Brain microvascular endothelial cell (primary cell): ENCODE results near the gene BEGAIN.

ENCODE experiments used
- DNase-seq: peaks from one replicate; pipeline ENCODE4 v3.0.0-alpha.2; 2020
- H3K27ac ChIP-seq: fragments of 250-450 bp; sonication (Bioruptor Pico); 2 replicates; pipeline ENCODE4 v1.5.1; 2020; ENCODE audit warnings: mild to moderate bottlenecking, moderate library complexity
- H3K27me3 ChIP-seq: fragments of 250-450 bp; sonication (Bioruptor Pico); replicated peaks from 2 replicates; pipeline ENCODE4 v1.5.1; 2020; ENCODE audit warnings: mild to moderate bottlenecking
- H3K36me3 ChIP-seq: fragments of 250-450 bp; sonication (Bioruptor Pico); replicated peaks from 2 replicates; pipeline ENCODE4 v1.5.1; 2020; ENCODE audit warnings: mild to moderate bottlenecking
- H3K4me3 ChIP-seq: 2 replicates; pipeline ENCODE4 v1.5.1; 2011; ENCODE audit warnings: low read depth, mild to moderate bottlenecking, control low read depth, low read length, moderate library complexity
- in situ Hi-C: cut with HindIII; loops from 2 replicates; pipeline ENCODE4 v1.10.0; 2017; ENCODE audit warnings: low sequenced_read_pairs, low pct_ligation_motif_present
- TF ChIP-seq, protein P1 (sequence below): IDR thresholded peaks from 2 replicates; pipeline ENCODE4 v1.5.1; 2011; ENCODE audit warnings: low read depth, mild to moderate bottlenecking, moderate library complexity, low read length, control low read depth, inconsistent platforms; ENCODE audit errors: missing control alignments

Gene BEGAIN

DNA sequence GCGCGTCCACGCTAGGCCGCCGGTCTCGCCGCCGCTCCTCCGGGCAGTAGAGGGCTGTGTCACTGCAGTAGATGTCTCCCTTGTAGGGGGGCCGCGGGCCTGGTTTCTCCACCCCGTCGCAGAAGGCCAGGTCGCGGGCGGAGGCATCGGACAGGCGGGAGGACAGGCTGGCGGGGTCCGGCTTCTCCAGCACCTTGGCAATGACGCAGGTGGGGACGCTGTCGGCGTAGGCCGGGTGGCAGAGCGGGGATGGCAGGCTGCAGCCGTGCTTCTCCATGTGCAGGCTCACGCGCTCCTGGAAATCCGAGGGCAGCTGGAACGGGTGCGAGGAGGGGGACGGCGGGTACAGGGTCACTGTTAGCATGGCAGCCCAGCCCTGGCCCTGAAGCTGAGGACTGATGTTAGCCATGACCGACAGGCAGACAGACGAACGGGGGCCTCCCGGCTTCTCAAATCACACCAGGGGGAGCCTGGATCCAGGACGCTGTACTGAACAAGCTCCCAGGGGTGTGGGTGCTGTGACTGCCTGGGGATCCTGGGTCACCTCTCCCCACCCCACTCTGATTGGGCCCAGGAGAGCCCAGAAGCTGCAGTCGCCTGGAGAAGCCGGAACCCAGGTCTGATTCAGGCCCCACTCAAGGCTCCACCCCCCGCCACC is 48.1 kb downstream of the BEGAIN start:
- Histone ChIP-seq H3K27me3 (no peaks in the 10 kb centered on the region), H3K36me3 (no peaks in the 10 kb centered on the region), H3K27ac (no peak overlapping the region), H3K4me3 (no peak overlapping the region)
- TF ChIP-seq, protein P1, sequence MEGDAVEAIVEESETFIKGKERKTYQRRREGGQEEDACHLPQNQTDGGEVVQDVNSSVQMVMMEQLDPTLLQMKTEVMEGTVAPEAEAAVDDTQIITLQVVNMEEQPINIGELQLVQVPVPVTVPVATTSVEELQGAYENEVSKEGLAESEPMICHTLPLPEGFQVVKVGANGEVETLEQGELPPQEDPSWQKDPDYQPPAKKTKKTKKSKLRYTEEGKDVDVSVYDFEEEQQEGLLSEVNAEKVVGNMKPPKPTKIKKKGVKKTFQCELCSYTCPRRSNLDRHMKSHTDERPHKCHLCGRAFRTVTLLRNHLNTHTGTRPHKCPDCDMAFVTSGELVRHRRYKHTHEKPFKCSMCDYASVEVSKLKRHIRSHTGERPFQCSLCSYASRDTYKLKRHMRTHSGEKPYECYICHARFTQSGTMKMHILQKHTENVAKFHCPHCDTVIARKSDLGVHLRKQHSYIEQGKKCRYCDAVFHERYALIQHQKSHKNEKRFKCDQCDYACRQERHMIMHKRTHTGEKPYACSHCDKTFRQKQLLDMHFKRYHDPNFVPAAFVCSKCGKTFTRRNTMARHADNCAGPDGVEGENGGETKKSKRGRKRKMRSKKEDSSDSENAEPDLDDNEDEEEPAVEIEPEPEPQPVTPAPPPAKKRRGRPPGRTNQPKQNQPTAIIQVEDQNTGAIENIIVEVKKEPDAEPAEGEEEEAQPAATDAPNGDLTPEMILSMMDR = no peak
- in situ Hi-C loops = no loop called here
- no peak for DNase-seq

DNA sequence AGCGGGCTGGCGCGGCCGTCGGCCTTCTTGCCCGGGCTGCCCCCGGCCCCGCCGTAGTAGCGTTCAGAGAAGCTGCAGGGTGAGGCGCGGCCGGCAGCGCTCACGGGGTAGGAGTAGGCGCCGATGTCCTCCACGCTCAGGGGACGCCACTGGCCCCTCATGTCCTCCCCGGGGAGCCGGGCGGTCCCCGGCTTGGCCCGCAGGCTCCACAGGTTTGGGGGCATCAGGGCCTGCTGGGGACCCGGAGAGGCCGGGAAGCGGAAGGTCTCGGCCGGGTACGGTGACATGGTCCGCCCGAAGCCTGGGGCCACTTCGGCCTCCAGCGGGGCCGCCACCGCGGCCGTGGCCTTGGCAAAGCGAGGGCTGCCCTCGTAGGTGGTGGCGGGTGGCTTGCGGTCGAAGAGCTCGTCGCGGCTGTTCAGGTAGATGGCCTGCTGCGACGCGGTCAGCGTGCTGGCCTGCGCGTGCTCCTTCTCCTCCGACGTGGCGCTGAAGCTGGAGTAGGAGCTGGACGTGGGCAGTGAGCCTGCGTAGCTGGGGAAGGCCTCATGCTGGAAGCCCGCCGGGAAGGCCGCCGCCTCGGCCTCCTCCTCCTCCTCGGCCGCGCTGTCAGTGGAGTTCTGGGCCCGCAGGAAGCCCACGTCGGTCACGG is 48.7 kb downstream of the BEGAIN start:
- TF ChIP-seq, protein P1 = no peak
- DNase-seq = no peak
- in situ Hi-C loops = no loop called here
- H3K27ac ChIP-seq = no peak overlapping the region
- H3K27me3 ChIP-seq = no peaks in the 10 kb centered on the region
- H3K36me3 ChIP-seq = no peaks in the 10 kb centered on the region
- H3K4me3 ChIP-seq = no peak overlapping the region

DNA sequence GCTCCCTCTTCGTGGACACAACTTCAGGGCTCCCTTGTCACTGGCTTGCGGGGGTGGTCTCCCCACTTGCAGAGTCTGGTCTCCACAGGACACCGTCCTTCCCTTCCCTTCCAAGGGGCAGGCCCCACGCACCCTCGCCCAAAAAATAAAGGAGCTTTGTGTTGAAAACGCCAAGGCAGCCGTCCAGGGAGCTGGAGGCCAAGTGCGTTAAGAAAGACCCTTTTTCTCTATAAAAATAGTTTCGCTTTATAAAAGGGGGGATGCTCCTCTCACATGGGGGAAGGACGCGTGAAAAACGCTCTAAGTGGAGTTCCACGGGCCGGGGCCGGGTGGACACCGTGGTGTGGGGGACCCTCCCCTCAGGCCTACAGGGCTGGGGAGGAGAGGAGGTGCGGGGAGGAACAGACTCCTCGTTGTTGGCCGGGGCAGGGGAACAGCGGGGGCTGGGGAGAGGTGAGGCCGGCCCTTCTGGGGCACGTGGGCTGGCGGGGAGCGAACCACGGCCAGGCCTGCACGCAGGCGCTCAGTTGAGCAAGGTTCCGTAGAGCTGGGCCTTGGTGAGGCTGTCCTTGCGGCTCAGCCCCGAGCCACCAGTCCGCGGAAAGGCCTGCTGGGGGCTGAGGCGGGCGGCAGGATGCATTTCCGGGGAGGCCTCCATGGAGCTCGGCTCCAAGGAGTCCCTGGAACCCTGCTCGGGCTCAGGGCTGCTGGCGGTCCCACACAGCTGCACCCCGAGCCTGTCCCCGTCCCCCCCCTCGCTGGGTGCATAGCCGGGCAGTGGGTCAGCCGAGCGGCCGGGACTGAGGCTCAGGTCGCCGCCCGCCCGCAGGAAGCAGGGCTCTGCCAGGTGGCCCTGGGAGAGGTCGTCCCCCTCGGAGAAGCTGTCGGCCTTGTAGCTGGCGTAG is 49.5 kb downstream of the BEGAIN start:
- H3K36me3 ChIP-seq = no peaks in the 10 kb centered on the region
- peak overlapping the region; percentile 40 for H3K4me3 ChIP-seq
- no peaks in the 10 kb centered on the region for H3K27me3 ChIP-seq
- TF ChIP-seq, protein P1 = no peak
- in situ Hi-C loops = no loop called here
- no peak for DNase-seq
- H3K27ac ChIP-seq = no peak overlapping the region

DNA sequence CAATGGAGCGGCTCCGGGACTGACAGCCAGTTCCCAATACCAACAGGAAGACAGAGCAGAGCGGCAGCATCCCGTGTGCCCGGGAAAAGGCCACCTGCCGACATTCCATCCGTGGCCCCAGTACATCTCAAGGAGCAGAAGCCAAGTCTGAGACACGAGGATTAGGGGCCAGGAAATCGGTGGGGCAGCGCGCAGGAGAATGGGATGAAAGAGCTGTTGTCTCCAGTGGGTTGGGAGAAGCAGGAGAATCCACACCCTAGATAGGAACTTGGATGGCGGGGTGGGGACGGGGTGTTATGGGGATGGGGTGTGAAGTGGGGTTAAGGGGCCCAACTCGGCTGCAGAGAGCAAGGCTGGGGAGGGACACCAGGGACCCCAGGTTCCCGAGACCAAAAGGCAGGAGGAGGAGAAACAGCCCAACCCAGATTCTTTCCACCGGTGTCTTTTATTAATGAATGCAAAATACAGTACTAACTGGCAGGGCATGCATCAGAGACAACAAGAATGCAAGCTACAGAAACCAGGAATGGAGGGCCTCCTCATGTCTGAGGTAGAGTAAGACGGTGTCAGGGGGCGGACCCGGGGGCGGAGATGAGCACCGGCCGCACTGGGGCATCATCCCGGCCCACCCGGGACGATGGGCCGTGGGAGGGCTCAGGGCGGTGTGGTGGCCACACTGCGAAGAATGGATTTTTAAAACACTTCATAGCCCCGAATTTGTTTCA is 50.3 kb downstream of the BEGAIN start:
- Histone ChIP-seq H3K36me3 (no peaks in the 10 kb centered on the region), H3K27ac (no peak overlapping the region), H3K27me3 (no peaks in the 10 kb centered on the region), H3K4me3 (no peak overlapping the region)
- in situ Hi-C loops = no loop called here
- TF ChIP-seq, protein P1 = no peak
- no peak for DNase-seq

DNA sequence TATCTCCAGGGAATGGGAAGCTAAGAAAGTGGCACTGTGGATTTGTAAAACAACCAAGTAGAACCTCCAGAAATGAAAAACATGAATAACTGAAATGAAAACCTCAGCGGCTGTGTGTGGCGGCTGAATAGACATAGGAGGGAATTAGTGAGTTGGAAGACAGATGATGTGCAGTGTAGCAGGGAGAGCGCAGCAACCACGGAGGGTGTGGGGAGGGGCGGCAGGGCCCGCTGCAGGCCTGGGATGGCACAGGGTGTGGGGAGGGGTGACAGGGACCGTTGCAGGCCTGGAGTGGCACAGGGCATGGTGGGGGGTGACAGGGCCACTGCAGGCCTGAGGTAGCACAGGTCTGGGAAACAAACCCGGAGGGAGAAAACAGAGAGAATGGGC is 51.1 kb downstream of the BEGAIN start:
- H3K36me3 ChIP-seq = no peaks in the 10 kb centered on the region
- DNase-seq = no peak
- no peaks in the 10 kb centered on the region for H3K27me3 ChIP-seq
- TF ChIP-seq, protein P1 = no peak
- H3K27ac ChIP-seq = no peak overlapping the region
- no peak overlapping the region for H3K4me3 ChIP-seq
- in situ Hi-C loops = no loop called here
